Tibial artery (tissue), 4 donors: ENCODE results near the gene STON2.

Experiments used
- DNase-seq, 2 donors: peaks; one replicate each; pipeline ENCODE4 v3.0.0-alpha.2; 2019
- H3K27ac ChIP-seq, 2 donors: fragments of 200-600 bp; sonication (generic) in 1 of 2; 1 replicate in 1 of 2; 2 replicates in 1 of 2; pipeline ENCODE4 v1.5.1; 2018 to 2019; ENCODE audit warnings: mild to moderate bottlenecking in 1 of 2
- H3K27me3 ChIP-seq, 2 donors: fragments of 200-600 bp; sonication (generic) in 1 of 2; one replicate each; pipeline versions ENCODE4 v1.5.1 to v1.6.0; 2016 to 2019
- H3K36me3 ChIP-seq, 3 donors: fragments of 200-600 bp; sonication (generic) in 2 of 3; one replicate each; pipeline ENCODE4 v1.5.1; 2016 to 2019; ENCODE audit warnings: mild to moderate bottlenecking in 2 of 3
- H3K4me1 ChIP-seq, 4 donors: fragments of 200-600 bp; sonication (generic) in 2 of 4; 1 replicate in 3 of 4; 2 replicates in 1 of 4; pipeline ENCODE4 v1.5.1; 2016 to 2019
- H3K4me3 ChIP-seq, 2 donors: fragments of 200-600 bp; sonication (generic) in 1 of 2; 1 replicate in 1 of 2; 2 replicates in 1 of 2; pipeline ENCODE4 v1.5.1; 2018 to 2019; ENCODE audit warnings: mild to moderate bottlenecking in 2 of 2
- H3K9me3 ChIP-seq, 3 donors: fragments of 200-600 bp; sonication (generic) in 1 of 3; one replicate each; pipeline ENCODE4 v1.5.1; 2016 to 2019
- intact Hi-C: fragments of 100-400 bp; cut with DNase I; formaldehyde crosslinking; loops from one replicate; pipeline ENCODE4 v1.15.0; 2023; ENCODE audit warnings: low total_unique reads
- TF ChIP-seq, protein P1 (sequence below), 2 experiments: fragments of 200-600 bp in 1 of 2; fragments of 450-650 bp in 1 of 2; IDR thresholded peaks; one replicate each; pipeline ENCODE4 v1.5.1; 2017 to 2019; ENCODE audit warnings: antibody characterized with exemption in 2 of 2, mild to moderate bottlenecking in 1 of 2, moderate library complexity in 1 of 2

Gene STON2

DNA sequence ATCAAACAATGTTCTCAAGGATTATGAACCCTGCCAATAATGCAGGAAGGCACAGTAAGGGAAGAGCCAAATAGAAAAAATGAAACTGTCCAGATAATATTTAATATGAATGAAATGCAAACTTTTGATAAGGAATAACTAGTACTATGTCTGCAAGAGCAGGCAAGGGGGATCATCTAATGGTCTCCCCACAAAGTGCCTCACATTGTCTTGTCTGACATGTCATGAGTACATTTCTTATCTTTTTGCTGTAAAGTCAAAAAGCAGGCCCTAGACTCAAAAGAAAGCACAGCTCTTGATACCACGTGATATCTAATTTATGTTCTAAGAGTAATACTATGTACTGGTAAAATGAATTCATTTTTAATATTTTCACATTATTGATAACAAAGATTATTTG, 135.5 kb downstream of the STON2 start:
- H3K4me3 ChIP-seq: no peak overlapping the region
- no peaks in the 10 kb centered on the region for H3K36me3 ChIP-seq
- peaks cover 0 to 6% (median under 1%) of the 10 kb centered on the region in 4 donors for H3K4me1 ChIP-seq
- no peaks in the 10 kb centered on the region for H3K9me3 ChIP-seq
- peaks cover 0 to 5% of the 10 kb centered on the region in 2 donors for H3K27me3 ChIP-seq
- intact Hi-C loops: loop anchor here (5.0 kb wide), 2 partner anchors 203 to 1802 kb away; no protein-coding TSS in a partner anchor
- no peak overlapping the region for H3K27ac ChIP-seq
- TF ChIP-seq, protein P1, sequence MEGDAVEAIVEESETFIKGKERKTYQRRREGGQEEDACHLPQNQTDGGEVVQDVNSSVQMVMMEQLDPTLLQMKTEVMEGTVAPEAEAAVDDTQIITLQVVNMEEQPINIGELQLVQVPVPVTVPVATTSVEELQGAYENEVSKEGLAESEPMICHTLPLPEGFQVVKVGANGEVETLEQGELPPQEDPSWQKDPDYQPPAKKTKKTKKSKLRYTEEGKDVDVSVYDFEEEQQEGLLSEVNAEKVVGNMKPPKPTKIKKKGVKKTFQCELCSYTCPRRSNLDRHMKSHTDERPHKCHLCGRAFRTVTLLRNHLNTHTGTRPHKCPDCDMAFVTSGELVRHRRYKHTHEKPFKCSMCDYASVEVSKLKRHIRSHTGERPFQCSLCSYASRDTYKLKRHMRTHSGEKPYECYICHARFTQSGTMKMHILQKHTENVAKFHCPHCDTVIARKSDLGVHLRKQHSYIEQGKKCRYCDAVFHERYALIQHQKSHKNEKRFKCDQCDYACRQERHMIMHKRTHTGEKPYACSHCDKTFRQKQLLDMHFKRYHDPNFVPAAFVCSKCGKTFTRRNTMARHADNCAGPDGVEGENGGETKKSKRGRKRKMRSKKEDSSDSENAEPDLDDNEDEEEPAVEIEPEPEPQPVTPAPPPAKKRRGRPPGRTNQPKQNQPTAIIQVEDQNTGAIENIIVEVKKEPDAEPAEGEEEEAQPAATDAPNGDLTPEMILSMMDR (IDR thresholded peaks at IDR 0.05): no peak
- no peak for DNase-seq

DNA sequence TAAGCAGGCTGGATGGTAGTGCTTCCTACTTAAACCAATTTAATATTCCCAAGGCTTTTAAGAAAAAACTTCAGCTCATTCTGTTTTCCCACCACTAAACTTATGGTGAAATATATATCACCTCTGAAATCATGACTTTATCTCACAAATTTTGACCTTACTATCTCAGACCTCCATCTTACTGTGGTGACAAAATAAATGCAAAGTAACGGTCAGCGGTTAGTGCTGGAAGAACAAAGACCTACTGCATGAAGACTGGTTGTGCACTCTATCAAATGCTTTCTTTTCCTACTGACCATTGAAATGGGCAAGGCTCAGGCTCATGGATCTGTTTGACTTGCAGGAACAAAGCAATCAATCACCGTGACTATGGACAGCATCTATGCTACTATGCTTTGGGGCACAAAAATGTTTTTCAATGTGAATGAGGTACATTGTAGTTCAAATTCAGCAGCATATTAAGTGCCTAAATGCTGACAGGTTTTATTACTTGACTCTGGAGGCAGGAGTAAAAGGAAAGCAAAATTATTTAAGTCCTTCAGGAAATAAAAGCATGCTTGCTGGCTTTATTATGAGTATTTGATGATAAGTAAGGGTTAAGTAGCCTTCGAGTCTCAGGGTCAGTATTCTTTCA, 136.2 kb downstream of the STON2 start:
- Histone ChIP-seq H3K27me3 (peaks cover 0 to 5% of the 10 kb centered on the region in 2 donors), H3K27ac (no peak overlapping the region), H3K4me3 (no peak overlapping the region), H3K36me3 (no peaks in the 10 kb centered on the region), H3K9me3 (no peaks in the 10 kb centered on the region), H3K4me1 (no peaks in the 10 kb centered on the region)
- TF ChIP-seq, protein P1 (IDR thresholded peaks at IDR 0.05): no peak
- DNase-seq: no peak
- intact Hi-C loops: loop anchor here (5.0 kb wide), 1 partner anchor 1802 kb away; no protein-coding TSS in a partner anchor

DNA sequence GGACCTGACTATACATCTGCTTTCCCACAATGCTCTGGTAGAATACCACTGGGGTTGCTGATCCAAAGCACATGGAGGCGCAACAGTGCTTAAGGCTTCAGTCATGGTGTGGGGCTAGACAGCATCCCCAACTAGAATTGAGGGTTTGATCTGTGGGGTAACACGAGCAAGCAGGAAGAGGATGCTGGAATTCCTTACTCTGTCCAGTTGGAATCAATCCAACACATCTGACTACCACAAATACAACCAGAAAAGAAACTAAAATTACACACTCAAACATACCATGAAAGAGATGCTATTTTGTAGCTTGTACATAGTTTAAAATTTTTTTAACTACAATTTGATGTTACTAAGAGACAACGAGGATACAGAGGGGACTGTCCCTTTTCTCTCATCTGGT, 138.9 kb downstream of the STON2 start:
- TF ChIP-seq, protein P1 (IDR thresholded peaks at IDR 0.05): no peak
- intact Hi-C loops: loop anchor here (5.0 kb wide), 1 partner anchor 1799 kb away; no protein-coding TSS in a partner anchor

DNA sequence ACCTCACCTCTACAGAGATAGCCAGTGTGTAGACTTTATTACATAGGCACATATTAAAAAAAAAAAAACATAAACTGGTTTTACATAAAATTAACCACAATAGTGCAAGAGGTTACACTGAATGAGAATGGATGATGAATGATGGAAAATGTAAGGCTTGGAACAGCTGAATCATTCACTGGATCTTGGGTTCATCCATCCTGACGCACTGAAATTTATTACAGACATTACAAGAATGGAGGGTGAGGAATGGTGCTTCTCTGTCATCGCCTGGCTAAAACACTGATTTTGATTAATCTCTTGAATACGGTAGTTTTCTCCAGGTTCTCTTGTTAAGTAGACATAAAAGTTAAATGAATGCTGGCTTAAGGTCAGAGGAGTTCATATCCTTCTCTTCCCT, 139.4 kb downstream of the STON2 start:
- Histone ChIP-seq H3K4me3 (no peak overlapping the region), H3K9me3 (no peaks in the 10 kb centered on the region), H3K27me3 (no peaks in the 10 kb centered on the region), H3K27ac (no peak overlapping the region), H3K36me3 (no peaks in the 10 kb centered on the region), H3K4me1 (no peaks in the 10 kb centered on the region)
- intact Hi-C loops: loop anchor here (5.0 kb wide), 1 partner anchor 1798 kb away; no protein-coding TSS in a partner anchor
- no peak for DNase-seq
- TF ChIP-seq, protein P1 (IDR thresholded peaks at IDR 0.05): no peak

More for the DNA sequence above, 138.9 kb downstream of the STON2 start:
- Histone ChIP-seq H3K9me3 (no peaks in the 10 kb centered on the region), H3K4me3 (no peak overlapping the region), H3K27me3 (no peaks in the 10 kb centered on the region), H3K27ac (no peak overlapping the region), H3K36me3 (no peaks in the 10 kb centered on the region), H3K4me1 (no peaks in the 10 kb centered on the region)
- DNase-seq: no peak

DNA sequence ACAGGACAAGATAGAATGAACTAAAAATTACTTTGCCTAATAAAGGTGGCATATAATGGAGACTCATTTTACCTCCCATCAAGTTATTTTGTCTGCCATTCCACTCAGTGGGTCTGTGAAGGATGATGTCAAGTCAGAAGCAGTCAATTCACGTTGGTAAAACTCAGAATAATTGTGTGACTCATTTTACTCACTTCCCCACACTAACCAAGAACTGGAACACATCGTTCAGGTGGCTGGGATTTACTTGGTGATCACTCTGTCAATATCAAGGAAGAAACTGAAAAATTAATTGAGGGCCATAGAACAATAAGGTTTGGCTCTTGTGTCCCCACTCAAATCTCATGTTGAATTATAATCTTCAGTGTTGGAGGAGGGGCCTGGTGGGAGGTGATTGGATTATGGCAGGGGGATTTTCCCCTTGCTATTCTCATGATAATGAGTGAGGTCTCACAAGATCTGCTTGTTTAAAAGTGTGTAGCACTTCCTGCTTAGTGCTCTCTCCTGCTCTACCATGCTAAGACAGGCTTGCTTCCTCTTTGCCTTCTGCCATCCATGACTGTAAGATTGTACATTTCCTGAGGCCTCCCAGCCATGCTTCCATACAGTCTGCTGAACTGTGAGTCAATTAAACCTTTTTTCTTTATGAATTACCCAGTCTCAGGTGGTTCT, 143.7 kb downstream of the STON2 start:
- H3K4me3 ChIP-seq: no peak overlapping the region
- H3K27me3 ChIP-seq: no peaks in the 10 kb centered on the region
- H3K27ac ChIP-seq: no peak overlapping the region
- no peak for DNase-seq
- TF ChIP-seq, protein P1 (IDR thresholded peaks at IDR 0.05): no peak
- H3K9me3 ChIP-seq: no peaks in the 10 kb centered on the region
- intact Hi-C loops: no loop called here
- no peaks in the 10 kb centered on the region for H3K4me1 ChIP-seq
- H3K36me3 ChIP-seq: no peaks in the 10 kb centered on the region
